Heart left ventricle (tissue), 13 donors: ENCODE measurements around the gene HNF1B.

Experiments used
- POLR2A ChIP-seq, 2 donors: fragments of 450-650 bp; IDR thresholded peaks; one replicate each; pipeline ENCODE4 v1.6.1; 2017; ENCODE audit warnings: antibody characterized with exemption in 2 of 2, mild to moderate bottlenecking in 2 of 2, moderate library complexity in 2 of 2
- TF ChIP-seq, protein P1 (sequence below), 12 donors: fragments of 200-600 bp; sonication (generic) in 4 of 12; IDR thresholded peaks; one replicate each; pipeline versions ENCODE4 v1.5.0 to v1.8.0; 2018 to 2022; ENCODE audit warnings: antibody characterized with exemption in 12 of 12, mild to moderate bottlenecking in 5 of 12
- donor health status: ischemic (EF 13 %, LVEDD 7.1; RV severe dilation, severe dysfunction).
- donor health status: DM: no; HTN: yes; CAD: no.
- donor health status: DM: no; HTN: no; CAD: no.
- donor health status: ischemic (EF 25% LVEDD 6.9; RV normal size, moderate dysfunction).
- donor health status: ischemic (EF 25% LVEDD 5.7; RV mildly dilated, moderate dysfunction).
- donor health status: ischemic (EF 35%, LVEDD 5.7; RV mildly dilated, moderate dysfunction).
- donor health status: nonischemic (EF 11% LVEDD 7.7; RV severe dilation, severe dysfunction).
- donor health status: DM: yes; HTN: yes; CAD: no.
- donor health status: PGD.
- donor health status: ischemic (EF 29% LVEDD 5.4; RV normal size, mild dysfunction).
- donor health status: nonischemic (EF 23%, LVEDD 6.1; RV moderate dilation, normal function).

DNA sequence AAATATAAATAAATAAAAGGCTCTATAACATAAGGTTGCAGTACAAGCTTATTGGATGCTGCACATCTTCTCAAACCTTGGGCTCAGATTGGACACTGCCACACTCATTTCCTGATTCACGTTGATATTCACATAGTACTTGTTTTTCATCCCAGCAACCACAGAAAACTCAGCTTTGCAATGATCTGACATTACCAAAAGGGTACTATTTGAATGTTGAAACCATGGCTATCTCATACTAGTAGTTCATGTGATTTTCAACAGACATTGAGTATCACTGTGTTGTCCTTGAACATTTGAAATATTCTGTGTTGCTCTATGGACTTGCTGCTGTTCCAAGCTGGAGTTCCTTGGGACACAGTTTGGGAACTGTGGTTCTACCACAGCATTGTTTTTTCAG, 87.7 kb downstream of the HNF1B start:
- TF ChIP-seq POLR2A (IDR thresholded peaks at IDR 0.05), result no peak
- TF ChIP-seq, protein P1, sequence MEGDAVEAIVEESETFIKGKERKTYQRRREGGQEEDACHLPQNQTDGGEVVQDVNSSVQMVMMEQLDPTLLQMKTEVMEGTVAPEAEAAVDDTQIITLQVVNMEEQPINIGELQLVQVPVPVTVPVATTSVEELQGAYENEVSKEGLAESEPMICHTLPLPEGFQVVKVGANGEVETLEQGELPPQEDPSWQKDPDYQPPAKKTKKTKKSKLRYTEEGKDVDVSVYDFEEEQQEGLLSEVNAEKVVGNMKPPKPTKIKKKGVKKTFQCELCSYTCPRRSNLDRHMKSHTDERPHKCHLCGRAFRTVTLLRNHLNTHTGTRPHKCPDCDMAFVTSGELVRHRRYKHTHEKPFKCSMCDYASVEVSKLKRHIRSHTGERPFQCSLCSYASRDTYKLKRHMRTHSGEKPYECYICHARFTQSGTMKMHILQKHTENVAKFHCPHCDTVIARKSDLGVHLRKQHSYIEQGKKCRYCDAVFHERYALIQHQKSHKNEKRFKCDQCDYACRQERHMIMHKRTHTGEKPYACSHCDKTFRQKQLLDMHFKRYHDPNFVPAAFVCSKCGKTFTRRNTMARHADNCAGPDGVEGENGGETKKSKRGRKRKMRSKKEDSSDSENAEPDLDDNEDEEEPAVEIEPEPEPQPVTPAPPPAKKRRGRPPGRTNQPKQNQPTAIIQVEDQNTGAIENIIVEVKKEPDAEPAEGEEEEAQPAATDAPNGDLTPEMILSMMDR (IDR thresholded peaks at IDR 0.05), result no peak
